PC-9 (cell line): ENCODE data around the gene FUT9.

Source experiments
- EZH2 ChIP-seq: fragments of 200-600 bp; sonication (generic); IDR thresholded peaks from 2 replicates; pipeline ENCODE4 v1.8.0; 2017; ENCODE audit warnings: antibody characterized with exemption, low read depth
- TF ChIP-seq, protein P1 (sequence below): fragments of 200-600 bp; sonication (generic); conservative IDR thresholded peaks from 2 replicates; pipeline ENCODE4 v1.6.1; 2017; ENCODE audit warnings: mixed run types, antibody characterized with exemption, mild to moderate bottlenecking, moderate library complexity

DNA sequence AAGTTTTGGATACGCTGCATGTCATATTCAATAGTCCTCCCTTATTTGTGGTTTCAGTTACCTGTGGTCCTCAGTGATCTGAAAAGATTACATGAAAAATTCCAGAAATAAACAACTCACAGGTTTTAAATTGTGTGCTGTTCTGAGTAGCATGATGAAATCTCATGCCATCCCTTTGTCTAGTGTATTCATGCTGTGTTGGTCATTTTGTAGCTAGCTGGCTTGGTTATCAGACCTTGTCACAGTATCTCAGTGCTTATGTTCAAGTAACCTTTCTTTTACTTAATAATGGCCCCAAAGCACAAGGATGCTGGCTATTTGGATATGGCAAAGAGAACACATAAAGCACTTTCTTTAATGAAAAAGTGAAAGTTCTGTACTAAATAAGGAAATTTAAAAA is 78.3 kb downstream of the FUT9 start:
- TF ChIP-seq, protein P1, sequence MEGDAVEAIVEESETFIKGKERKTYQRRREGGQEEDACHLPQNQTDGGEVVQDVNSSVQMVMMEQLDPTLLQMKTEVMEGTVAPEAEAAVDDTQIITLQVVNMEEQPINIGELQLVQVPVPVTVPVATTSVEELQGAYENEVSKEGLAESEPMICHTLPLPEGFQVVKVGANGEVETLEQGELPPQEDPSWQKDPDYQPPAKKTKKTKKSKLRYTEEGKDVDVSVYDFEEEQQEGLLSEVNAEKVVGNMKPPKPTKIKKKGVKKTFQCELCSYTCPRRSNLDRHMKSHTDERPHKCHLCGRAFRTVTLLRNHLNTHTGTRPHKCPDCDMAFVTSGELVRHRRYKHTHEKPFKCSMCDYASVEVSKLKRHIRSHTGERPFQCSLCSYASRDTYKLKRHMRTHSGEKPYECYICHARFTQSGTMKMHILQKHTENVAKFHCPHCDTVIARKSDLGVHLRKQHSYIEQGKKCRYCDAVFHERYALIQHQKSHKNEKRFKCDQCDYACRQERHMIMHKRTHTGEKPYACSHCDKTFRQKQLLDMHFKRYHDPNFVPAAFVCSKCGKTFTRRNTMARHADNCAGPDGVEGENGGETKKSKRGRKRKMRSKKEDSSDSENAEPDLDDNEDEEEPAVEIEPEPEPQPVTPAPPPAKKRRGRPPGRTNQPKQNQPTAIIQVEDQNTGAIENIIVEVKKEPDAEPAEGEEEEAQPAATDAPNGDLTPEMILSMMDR = no peak
- no peak for TF ChIP-seq EZH2
